HG03575 (cell line): ENCODE results near the gene GLRA1.

Experiments used
- ATAC-seq: cut with Tn5 transposase; IDR thresholded peaks from one replicate; pipeline ENCODE4 v1.9.1; 2021; ENCODE audit not compliant: unreplicated experiment, insufficient number of reproducible peaks, low FRiP score; ENCODE audit errors: extremely low read depth

The GLRA1 gene

GRCh38 chr5:151924564-151925301 is at the start of gene GLRA1:
GLRA1 (minus strand) TSS chr5:151924851; CDS start chr5:151924549, 302 bp downstream.
- no peak for ATAC-seq

DNA sequence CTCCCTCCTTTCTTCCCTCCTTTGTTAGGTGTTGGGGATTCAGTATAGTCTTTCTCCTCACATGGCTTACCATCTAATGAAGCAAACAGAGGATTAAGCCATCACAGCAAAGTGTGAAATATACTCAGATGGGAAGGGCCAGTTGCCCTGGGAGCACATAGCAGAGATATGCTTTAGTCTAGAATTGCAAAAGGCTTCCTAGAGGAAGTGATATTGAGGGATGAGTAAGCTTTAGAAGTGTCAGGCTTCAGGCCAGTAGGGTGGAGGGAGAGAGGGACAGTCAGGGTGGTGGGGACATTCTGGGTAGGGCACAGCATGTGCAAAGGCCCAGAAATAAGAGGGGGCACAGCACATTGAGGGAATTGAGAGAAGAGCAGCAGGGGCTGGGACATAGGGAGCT is 46.2 kb upstream of the GLRA1 start:
- no peak for ATAC-seq

DNA sequence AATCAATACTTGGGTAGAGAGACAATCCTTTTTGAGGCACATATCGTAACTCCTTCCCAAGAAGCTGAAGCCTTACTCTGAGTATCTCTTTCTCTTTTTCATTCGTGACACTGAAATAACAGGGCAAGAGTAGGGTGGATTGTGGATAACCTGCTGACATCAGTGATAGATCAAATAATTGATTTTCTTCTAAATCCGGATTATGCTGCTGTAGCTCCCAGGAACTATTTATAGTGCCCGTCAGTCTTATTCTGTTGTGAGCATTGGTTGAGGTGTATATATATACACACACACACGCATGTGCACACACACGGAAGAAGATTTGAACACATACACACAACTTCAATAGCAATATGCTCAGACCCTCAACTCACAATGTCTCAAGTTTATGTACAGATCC is 43.2 kb upstream of the GLRA1 start:
- ATAC-seq = no peak

DNA sequence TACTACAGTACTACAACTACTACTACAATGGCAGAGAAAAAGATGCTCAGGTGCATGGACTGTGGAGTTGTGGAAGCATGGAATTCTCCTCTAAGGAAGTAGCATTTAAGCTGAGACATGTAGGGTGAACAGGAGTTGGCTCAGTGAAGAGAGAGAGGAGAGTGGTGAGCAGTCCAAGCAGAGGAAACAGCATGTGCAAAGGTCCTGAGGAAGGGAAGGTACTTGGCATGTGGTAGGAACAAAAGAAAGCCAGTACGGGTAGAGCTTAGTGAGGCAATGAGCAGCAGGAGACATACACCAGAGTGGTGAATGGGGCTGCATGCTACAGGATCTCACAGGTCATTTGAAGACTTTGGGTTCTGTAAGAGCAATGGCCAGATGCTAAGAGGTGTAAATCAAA is 41.4 kb upstream of the GLRA1 start:
- ATAC-seq = no peak

- no peak for ATAC-seq
Observed at GRCh38 chr5:151964471-151964870, 39.8 kb upstream of the GLRA1 start.

GRCh38 chr5:151961557-151961956 is 36.9 kb upstream of the GLRA1 start:
- no peak for ATAC-seq

DNA sequence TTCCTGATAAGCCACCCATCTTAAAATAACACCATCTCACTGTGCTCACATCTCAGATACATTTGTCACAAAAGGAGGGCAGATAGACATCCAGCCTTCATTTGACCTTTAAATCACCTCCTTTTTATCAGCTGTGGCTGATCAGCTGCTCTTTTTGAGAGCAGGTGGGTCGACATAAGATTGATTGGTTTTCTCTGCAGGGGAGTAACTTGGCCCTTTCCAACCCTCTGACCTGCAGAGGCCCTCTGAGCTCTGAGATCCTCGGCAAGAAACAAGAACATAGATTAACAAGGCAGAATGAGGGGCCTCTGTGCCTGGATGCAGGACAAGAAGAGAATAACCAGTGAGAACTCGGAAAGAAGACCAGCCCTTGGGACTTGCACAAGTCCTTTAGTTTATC is 33.5 kb upstream of the GLRA1 start:
- ATAC-seq = no peak

DNA sequence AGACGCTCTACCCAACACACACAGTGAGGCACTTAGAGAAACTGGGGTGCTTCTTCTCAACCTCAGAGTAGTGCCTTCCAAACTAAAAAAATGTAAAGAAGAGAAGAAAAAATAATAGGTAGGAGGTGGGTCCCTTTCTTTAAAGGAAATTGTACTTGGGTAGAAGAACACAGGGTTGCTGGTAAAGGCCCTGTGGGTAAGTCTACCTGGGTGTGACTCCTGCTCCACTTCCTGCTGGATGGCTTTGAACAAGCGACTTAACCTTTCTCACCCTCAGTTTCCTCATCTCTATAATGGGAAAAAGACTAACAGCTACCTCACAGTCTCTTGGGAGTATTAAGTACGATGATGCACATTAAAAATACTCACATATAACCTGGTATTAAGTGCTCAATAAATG is 32.1 kb upstream of the GLRA1 start:
- no peak for ATAC-seq

DNA sequence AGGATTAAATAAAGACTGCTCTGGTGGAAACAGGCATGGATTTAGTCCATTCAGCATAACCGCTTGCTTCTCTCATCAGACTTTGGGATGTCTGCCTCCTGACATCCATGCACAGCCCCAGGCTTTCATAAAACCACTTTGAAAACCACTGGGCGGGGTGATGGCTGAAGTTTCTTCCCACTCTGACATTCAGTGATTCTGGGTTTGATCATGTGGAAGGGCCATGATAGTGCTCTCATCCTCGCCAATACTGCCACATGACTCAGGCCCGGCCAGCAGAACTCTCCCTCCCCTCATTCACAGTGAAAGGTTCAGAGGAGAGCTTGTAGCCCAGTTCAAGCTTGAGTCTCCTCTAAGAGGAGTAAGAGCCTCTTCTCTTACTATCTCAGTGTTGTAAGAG is 29.6 kb upstream of the GLRA1 start:
- no peak for ATAC-seq

- no peak for ATAC-seq
Observed at GRCh38 chr5:151953833-151954232, 29.2 kb upstream of the GLRA1 start.

DNA sequence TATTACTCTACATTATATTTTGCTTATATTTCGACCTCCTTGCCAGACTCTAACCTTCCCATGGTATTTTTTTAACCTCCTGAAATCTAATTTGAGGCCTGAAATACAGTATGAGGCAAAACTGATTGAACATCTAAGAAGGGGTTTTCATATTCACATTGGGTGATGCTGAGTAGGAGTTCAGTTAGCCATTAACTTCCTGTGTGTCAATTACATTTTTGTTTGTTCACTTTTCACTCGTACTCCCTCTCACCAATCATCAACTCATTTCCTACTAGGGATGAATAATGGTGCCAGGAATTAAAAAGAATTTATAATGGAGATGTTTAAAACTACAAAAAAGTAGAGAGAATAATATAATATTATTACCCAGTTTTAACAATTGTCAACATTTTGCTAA is 27.6 kb upstream of the GLRA1 start:
- no peak for ATAC-seq

GRCh38 chr5:151950706-151951105 is 26.1 kb upstream of the GLRA1 start:
- ATAC-seq = no peak

GRCh38 chr5:151949701-151950308 is 25.2 kb upstream of the GLRA1 start:
- no peak for ATAC-seq

DNA sequence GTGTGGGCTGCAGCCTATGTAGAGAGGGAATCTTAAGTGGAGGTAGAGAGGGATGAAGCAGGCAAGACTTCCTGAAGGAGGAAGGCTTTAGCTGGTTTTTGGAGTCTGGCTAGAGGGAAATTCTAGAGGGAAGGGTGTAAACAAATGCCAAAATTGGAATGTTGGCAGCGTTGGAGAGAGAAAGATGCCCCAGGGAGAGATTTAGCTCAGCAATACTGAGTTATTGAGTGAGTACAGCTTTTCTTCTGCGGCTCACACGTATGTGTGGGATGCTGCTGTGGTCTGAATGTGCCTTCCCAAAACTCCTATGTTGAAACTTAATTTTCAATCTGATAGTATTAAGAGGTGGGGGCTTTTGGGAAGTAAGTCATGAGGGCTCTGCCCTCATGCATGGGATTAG is 24.5 kb upstream of the GLRA1 start:
- ATAC-seq = no peak

GRCh38 chr5:151947931-151948608 is 23.4 kb upstream of the GLRA1 start:
- ATAC-seq = no peak

- ATAC-seq = no peak
Observed at GRCh38 chr5:151937851-151938250, 13.2 kb upstream of the GLRA1 start.

DNA sequence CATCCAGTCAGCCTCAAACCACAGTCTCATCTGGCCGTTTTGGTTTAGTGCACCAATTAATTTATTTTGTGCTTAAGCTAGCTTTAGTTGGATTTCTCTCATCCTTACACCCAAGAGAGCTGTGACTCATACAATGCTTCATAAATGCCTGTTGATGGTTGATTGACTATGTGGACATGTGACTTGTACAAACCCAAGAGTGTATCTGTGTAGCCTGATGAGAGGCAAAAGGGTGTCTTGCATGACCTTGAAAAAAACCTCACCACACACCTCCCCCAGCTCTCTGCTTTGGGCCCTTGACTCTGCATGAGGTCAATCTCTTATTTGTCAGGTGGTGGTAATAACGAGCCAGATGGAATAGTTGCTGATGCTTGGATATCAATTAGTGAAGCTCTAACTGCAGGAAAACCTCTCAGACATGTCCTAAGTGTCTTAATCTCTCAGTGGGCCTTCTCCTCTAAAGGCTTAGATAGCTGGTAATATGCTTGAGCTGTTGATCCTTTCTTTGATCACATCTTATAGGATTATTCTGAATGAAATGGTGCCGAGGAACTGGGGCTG is 10.6 kb upstream of the GLRA1 start:
- ATAC-seq = no peak

- no peak for ATAC-seq
Observed at GRCh38 chr5:151931260-151931659, 6.6 kb upstream of the GLRA1 start.

DNA sequence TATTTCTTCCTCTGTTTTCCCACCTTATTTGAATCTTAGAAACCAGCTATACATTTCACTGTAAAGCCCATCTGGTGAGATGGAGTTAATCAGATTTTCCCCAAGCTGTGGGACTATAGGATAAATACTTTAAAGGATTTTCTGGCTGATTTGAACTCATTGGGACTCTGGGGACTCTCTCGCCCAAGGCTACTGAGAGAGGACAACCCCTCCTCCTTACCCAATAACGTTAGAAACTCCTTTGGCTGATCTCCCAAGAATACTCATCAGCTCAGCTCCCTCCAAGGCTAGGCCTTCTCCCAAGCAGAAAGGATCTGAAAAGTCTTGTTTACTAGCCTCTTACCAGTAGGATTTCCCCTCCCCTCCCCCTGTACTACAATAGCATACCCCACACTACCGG is 1.5 kb upstream of the GLRA1 start:
- ATAC-seq = no peak

DNA sequence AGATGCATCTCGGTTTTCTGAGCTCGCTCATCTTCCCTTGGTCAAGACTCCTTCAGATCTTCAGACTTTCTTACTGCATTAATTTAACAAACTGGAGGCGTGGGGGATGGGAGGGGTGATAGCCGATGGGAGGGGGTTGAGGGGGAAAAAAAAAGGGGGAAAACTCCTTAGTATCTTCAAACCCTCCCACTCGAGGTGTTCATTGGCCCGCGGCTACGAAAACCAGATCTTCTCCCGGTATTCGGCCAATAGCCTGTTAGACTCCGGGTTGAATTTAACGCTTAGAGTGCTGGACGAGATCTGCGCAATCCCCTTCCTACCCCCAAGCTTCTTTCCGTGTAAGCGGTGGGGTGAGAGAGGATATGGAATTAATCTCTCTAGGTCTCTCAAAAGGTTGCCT is 689 bp upstream of the GLRA1 start:
- ATAC-seq = no peak
